Transverse colon (tissue), 3 donors: Measurements from ENCODE around the gene ATCAY.

Experiments used
- POLR2A ChIP-seq: fragments of 450-650 bp; IDR thresholded peaks from one replicate; pipeline ENCODE4 v1.6.1; 2016; ENCODE audit warnings: antibody characterized with exemption, mild to moderate bottlenecking, moderate library complexity
- TF ChIP-seq, protein P1 (sequence below), 5 experiments: fragments of 200-600 bp in 3 of 5; fragments of 450-650 bp in 2 of 5; sonication (generic) in 3 of 5; IDR thresholded peaks; 1 replicate in 2 of 5; 2 replicates in 3 of 5; pipeline ENCODE4 v1.5.1; 2016 to 2017; ENCODE audit warnings: antibody characterized with exemption in 5 of 5, inconsistent platforms in 3 of 5, mild to moderate bottlenecking in 2 of 5, moderate library complexity in 1 of 5

DNA sequence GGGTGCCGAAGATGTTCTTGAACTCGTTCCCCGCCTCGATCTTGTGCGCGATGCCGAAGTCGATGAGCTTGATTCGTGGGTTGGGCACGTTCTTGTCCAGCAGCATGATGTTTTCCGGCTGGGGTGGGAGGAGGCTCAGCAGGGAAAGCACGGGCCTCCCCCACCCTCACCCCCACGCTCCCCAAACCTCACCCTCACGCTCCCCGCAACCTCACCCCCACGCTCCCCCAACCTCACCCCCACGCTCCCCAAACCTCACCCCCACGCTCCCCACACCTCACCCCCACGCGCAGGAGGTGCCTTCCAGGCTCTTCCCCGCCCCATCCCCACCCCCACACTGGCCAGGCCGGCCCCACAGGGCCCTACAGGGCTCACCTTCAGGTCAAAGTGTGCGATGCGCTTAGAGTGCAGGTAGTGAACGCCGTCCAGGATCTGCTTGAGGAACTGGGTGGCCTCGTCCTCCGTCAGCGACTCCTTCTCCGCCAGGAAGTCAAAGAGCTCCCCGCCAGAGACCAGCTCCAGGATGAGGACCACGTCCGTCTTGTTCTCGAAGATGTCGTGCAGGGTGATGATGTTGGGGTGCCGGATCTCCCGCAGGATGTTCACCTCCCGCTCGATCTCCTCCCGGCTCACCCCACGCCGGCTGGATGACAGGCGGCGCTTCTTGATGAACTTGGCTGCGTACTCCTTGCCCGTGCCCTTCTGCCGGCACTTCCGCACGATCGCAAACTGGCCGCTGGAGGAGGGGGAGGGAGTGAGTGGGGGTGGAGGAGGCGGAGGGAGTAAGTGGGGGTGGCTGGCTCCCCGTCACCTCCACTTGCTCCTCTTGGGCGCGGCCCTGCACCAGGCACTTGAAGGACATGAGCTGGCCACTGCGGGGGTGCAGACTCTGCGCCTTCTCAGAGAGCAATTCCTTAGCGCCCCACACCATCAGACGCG is 84.0 kb downstream of the ATCAY start:
- TF ChIP-seq, protein P1, sequence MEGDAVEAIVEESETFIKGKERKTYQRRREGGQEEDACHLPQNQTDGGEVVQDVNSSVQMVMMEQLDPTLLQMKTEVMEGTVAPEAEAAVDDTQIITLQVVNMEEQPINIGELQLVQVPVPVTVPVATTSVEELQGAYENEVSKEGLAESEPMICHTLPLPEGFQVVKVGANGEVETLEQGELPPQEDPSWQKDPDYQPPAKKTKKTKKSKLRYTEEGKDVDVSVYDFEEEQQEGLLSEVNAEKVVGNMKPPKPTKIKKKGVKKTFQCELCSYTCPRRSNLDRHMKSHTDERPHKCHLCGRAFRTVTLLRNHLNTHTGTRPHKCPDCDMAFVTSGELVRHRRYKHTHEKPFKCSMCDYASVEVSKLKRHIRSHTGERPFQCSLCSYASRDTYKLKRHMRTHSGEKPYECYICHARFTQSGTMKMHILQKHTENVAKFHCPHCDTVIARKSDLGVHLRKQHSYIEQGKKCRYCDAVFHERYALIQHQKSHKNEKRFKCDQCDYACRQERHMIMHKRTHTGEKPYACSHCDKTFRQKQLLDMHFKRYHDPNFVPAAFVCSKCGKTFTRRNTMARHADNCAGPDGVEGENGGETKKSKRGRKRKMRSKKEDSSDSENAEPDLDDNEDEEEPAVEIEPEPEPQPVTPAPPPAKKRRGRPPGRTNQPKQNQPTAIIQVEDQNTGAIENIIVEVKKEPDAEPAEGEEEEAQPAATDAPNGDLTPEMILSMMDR (IDR thresholded peaks at IDR 0.05), result no peak
- no peak for TF ChIP-seq POLR2A
